Activated naive CD4-positive, alpha-beta T cell treated with anti-CD3 and anti-CD28 coated beads, Interleukin-2, amount 50 U/mL, for 16 hours (primary cell): ENCODE measurements around the gene ADRA2A.

Source experiments
- DNase-seq: peaks from one replicate; pipeline ENCODE4 v3.0.0-alpha.2; 2020

ADRA2A gene

GRCh38 chr10:111084366-111085255 lies 7.8 kb downstream of the ADRA2A start:
- no peak for DNase-seq

GRCh38 chr10:111085690-111086353 lies 9.0 kb downstream of the ADRA2A start:
- no peak for DNase-seq

- DNase-seq: no peak
These were observed 9.7 kb downstream of the ADRA2A start for GRCh38 chr10:111086574-111086973.

GRCh38 chr10:111087331-111087756 lies 10.5 kb downstream of the ADRA2A start:
- no peak for DNase-seq

DNA sequence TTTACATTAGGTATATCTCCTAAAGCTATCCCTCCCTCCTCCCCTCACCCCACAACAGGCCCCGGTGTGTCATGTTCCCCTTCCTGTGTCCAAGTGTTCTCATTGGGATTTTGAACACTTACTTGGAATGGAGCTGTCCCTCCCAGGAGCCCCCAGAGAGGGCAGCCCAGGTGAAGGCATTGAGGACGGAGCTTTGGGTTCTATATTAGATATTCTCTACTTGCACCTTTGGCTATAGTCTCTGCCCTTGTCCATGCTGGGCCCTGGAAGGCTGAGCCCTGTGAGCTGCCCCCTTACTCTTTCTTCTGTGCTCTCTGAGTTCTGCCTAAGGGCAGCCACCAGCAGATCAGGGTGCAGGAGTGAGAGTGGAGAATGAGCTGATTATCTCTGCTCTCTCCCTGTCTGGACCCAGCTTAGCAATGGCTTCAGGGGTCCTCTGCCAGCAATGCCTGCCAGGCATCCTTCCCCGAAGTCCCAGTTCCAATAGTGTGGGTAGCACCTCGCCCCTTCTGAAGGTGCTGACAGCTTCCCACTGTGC lies 11.2 kb downstream of the ADRA2A start:
- no peak for DNase-seq

GRCh38 chr10:111089293-111089692 lies 12.5 kb downstream of the ADRA2A start:
- DNase-seq: no peak

- DNase-seq: no peak
These were observed 15.0 kb downstream of the ADRA2A start for GRCh38 chr10:111091833-111092232.

GRCh38 chr10:111093741-111094380 lies 17.0 kb downstream of the ADRA2A start:
- DNase-seq: no peak

GRCh38 chr10:111098679-111099437 lies 22.0 kb downstream of the ADRA2A start:
- DNase-seq: no peak

- no peak for DNase-seq
These were observed 23.4 kb downstream of the ADRA2A start for GRCh38 chr10:111100198-111100597.

GRCh38 chr10:111101796-111102195 lies 25.0 kb downstream of the ADRA2A start:
- no peak for DNase-seq

DNA sequence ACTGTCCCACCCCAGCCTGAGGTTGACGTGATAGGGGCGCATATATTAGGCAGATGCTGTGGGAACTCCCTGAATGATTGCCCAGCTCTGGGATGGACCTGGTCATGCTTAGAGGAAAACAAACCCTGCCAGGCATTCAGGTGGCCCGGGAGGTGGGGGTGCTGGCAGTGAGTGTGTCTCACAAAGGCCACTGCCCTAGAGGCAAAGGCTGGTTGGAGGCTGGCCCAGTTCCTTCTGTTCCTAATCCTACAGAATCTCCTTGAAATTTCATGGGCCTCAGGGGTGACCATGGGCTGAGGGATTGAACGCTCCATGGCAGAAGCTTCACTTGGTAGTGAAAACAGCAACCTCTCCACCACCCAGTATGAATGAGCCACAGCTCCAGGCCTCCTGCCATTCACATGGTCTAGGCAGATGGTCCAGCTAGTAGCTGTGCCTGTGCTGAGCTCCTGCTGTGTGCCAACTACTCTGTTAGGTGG lies 25.6 kb downstream of the ADRA2A start:
- DNase-seq: no peak

DNA sequence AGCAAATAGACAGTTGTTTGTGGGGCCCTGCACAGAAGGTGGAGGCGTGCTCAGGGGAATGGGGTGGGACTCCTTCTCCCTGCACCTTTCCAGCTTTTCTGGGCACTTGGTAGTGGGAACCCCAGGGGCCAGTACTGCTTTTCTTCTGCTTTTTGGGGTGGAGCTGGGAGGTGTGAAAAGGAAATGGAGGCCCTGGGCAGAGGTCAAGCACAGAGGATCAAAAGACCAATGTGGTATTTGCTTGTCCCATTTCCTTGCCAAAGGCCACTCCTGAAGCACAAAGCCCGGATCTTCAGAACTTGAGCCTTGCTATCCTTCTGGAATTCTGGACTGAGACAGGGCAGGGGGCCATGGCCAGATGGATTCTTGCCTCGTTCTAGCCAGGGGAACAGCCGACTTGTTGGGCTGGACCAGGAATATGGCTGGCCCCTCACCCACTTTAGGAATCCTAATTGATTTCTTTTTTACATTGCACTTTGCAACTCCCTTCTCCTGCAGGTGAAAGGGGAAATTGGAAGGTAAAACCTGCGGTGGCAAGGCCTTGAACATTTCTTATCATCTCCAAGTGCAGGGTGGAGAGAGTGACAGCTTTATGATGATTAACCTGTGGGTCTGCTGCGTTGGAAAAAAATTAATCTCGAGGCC lies 26.5 kb downstream of the ADRA2A start:
- no peak for DNase-seq

GRCh38 chr10:111104811-111105210 lies 28.0 kb downstream of the ADRA2A start:
- DNase-seq: no peak

DNA sequence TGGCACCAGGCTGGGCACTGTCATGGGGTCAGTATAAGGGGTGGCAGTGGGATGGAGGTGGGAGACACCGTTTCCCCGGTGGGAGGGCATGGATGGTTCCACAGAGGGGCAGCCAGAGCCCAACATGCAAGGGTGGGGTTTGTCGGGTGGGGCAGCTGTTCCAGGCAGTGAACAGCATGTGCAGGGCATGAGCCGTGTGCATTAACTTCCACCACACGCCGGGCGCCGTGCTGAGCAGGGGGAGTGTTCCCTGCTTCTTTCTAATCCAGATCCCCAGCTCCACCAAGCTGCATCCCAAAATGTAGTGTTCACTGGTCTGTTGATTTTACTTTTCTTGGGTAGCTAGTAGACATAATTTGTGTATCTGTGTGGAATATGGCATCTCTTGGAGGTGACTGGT lies 29.3 kb downstream of the ADRA2A start:
- DNase-seq: no peak

- no peak for DNase-seq
These were observed 30.2 kb downstream of the ADRA2A start for GRCh38 chr10:111107023-111107422.

DNA sequence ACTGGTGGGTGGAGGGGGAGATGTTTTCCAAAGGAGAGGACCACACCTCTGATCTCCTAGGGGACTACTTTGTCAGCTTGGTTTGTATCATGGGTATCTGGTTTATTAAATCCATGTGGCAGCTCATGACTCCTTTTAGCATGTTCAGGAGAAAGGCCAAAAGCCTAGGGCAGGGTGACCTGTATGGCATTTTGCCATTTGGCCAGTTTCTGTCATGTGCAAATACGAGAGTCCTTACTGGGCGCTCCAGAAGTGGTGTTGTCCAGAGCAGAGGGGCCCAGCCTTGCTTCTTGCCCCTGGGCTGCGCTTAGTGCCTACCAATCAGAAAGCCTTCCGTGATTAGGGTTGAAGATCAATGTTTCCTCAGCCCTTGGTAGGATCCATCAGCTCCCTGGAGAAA lies 31.0 kb downstream of the ADRA2A start:
- DNase-seq: no peak

GRCh38 chr10:111108441-111108840 lies 31.6 kb downstream of the ADRA2A start:
- no peak for DNase-seq

DNA sequence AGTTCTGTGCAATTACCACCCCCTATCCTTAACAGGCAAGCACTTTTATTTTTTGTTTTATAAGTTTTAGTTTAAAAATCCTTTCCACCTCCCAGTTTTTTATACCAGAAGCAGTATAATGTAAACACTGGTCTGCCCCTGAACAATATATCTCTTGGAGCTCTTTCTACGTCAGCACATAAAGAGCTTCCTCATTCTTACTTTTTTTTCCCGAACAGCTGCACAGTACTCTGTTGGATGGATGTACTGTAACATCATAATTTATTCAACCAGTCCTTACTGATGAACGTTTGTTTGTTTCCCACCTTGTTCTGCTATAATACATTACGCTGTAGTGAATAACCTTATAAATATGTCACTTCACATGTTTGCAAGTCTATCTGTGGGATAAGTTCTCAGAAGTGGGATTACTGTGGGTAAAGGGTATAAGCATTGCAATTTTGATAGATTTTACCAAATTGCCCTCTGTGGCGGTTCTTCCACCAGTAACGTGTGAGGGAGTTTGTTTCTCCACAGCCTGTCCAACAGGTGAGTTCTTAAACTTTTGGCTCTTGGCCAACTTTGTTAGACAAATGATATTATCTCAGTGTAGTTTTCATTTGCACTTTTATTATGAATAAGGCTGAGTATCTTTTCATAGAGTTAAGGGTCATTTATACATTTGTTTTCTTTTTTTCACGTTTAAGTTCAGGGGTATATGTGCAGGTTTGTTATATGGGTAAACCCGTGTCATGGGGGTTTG lies 32.8 kb downstream of the ADRA2A start:
- DNase-seq: no peak

DNA sequence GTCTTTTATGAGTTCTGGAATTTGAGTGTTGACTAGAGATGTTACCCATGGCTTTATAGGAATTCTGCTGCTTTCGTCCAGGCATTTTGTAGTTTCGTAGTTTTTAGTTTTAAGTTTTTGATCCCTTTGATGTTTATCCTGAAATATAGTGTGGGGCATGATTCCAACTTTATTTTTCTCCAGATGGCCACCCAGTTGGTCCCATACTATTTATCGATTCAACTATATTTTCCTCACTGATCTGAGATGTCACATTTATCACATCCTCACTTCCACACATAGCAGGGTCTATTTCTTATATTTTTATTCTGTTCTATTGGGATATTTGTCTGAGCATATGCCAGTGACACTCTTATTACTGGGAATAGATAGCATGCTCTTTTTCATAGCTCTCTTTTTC lies 33.9 kb downstream of the ADRA2A start:
- no peak for DNase-seq

DNA sequence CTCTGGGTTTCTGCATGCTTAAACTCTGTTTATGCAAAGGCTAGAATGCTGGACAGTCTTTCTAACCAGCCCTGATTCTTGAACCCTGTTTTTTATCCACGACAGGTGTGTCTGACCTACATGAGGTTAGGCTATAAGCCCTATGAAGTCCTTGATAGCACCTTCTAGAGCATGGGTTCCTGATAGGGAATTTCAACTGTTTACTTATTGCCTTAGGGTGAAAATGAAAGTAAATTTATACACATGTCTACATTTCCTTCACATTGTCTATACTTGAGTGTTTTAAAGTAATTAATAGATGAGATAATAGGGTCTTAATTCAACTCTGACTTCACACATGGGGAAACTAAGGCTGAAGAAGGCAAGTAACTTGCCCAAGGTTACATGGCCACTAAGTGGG lies 35.5 kb downstream of the ADRA2A start:
- no peak for DNase-seq
